ENCODE results near the gene CXXC1.
"Not testable (repeated sequence)": the region's sequence is repeated elsewhere in the genome, so short reads cannot be mapped to it uniquely, and the experiment has no call there.

CXXC1 gene

GRCh38 chr18:50297621-50298442 is 10.3 kb upstream of the CXXC1 start:
- DNase-seq (ENCODE audit: low spot score), result no peak

GRCh38 chr18:50293039-50293438 is 5.5 kb upstream of the CXXC1 start:
- no peak for DNase-seq (ENCODE audit: low spot score)

DNA sequence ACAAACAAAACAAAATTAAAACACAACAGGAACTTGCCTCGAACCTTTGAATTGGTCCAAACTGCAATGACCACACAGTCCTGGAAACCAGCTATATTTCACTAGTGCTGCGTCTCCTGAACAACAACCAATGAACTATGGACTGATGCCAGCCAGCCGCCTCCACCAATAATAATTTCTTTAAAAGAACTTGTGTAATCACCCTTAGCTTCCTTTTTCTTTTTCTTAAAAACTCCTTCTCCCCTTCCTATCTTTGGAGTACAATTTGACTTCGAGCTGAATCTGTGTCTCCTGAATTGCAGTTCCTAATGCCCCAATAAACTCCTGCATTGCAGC is 1.6 kb upstream of the CXXC1 start:
- no peak for DNase-seq (ENCODE audit: low spot score)

DNA sequence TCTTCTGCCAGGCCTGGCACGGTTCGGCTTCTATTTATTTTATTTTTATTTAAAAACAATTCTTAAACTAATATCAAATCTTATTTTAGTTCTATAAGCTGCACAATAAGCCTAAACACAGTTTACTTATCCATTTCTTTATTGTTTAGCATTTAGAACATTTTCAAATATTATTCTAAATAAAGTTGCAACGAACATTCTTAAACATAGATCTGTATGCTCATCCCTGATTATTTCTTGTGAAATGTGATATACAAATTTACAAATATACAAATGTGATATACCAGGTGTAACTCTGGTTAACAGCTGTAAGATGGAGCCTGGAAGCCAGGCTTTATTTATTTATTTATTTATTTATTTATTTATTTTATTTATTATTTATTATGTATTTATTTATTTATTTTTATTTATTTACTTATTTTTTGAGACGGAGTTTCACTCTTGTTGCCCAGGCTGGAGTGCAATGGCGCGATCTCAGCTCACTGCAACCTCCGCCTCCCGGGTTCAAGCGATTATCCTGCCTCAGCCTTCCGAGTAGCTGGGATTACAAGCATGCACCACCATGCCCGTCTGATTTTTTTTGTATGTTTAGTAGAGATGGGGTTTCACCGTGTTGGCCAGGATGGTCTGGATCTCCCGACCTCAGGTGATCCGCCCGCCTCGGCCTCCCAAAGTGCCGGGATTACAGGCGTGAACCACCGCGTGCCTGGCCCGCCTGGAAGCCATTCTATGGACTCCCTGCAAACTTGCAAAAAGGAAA is 1.0 kb upstream of the CXXC1 start:
- not testable (repeated sequence) for DNase-seq (ENCODE audit: low spot score)

- DNase-seq (ENCODE audit: low spot score), result no peak
These were observed 458 bp downstream of the CXXC1 start for GRCh38 chr18:50287028-50287440.

DNA sequence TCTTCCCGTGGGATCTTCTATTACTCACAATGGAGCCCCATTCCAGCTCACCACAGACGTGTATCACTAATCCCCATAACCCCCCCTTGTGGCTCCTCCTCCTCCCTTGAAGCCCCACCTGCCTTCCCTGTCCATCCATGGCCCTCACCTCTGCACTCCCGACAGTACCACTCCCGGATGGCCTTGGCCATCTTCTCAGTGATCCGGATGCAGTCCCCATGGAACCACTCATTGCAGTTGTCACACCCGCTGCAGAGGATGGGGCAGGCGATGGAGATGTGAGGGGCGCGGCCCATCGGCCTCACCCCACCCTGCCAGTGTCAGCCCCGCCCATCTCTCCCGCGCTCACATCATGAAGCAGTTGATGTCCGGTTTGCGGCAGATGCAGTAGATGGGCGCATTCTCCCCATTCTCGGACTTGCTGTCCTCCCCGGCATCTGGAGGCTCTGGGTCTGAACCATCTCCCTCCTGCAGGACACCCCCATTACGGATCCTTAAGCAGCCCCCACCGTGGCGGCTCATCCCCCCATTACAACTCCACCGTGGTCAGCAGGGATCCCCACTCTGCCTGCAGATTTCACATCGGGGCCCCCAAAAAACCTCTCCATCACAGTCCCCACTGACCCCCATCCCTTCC is 983 bp downstream of the CXXC1 start:
- DNase-seq (ENCODE audit: low spot score), result no peak

GRCh38 chr18:50285631-50286321 is 1.7 kb downstream of the CXXC1 start:
- no peak for DNase-seq (ENCODE audit: low spot score)

DNA sequence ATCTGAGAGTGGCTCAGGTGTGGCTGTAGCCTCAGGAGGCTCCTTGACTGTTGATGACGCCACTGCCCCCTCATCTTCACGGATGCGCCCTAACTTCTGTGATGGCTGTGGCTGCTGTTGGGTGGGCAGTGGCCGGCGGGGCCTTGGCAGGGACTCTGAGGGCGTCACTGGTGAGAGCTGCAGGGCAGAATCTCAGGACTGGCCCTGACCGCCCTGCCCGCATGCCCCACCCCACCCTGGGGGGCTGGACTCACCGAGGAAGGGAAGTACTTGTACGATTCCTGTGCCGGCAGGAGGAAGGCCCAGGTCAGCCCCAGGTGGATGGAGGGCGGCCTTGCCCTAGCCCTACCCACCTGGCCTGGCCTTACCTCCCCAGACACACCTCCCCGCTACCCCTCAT is 2.4 kb downstream of the CXXC1 start:
- DNase-seq (ENCODE audit: low spot score), result no peak

GRCh38 chr18:50284255-50284885 is 3.1 kb downstream of the CXXC1 start:
- DNase-seq (ENCODE audit: low spot score), result no peak

DNA sequence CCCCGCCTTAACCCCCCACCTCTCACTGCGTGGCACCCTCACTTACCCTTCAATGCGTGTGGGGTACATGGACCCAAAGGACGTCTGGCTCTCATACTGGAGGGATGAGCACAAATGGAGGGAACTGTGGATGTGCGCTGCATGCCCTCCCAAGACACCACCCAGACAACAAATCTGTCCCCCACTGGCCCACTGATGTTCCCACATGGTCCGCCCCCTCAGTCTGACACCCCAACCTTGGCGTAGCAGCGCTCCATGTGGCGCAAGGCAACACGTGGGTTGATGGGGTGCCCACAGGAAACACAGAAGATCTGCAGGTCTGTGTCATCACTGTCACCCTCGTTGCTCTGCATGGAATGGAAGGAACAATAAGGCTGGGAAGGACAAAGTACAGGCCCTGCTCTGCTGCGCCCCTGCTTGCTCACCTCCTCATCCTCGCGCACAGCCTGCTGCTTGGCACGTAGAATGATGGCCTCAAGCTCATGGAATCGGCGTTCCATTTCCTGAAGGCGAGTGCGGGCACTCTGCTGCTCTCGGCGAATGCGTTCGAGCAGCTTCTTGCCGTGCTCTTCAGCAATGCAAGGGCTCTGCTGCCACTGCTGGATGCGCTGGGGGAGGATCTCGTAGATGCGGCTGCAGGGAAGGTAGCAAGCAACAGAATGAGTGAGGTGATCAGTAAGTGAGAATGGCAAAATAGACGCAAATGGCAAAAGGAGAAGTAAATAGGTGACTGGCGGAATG is 3.9 kb downstream of the CXXC1 start:
- no peak for DNase-seq (ENCODE audit: low spot score)

- DNase-seq (ENCODE audit: low spot score), result no peak
These were observed 4.8 kb downstream of the CXXC1 start for GRCh38 chr18:50282521-50283335.

- DNase-seq (ENCODE audit: low spot score), result no peak
These were observed 5.4 kb downstream of the CXXC1 start for GRCh38 chr18:50281972-50282520.

- peak; percentile 98 for DNase-seq (ENCODE audit: low spot score)
These were observed 6.1 kb downstream of the CXXC1 start, which contains the start of gene MBD1 for GRCh38 chr18:50281295-50281971. Gene MBD1, minus strand, starts transcription at chr18:50281523. Its CDS starts 1,531 bp downstream, at chr18:50279992.

DNA sequence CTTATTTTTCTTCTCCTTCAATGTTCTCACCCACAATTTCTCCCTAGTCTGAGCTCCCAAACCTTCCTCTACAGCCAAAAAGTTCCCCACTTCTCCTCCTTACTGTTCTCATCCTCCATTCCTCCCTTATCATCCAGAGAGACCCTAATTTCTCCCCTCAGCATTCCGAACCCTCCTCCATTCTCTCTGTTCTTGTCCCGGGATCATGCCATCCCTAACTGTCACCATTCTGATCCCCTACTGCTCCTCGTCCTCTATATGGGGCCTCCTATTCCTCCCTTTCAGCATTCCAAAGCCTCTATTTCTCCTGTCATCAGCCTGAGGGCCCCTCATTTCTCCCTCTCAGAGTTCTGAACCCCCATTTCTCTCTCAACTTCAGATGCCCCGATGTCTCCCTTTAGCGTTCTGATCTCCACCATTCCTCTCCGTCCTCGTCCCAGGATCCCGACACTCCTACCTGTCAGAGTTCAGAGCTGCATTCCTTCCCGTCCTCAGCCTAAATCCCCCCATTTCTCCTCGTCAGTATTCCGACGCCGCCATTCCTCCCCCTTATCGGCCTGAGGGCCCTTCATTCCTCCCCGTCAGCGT is 6.7 kb downstream of the CXXC1 start:
- no peak for DNase-seq (ENCODE audit: low spot score)

DNA sequence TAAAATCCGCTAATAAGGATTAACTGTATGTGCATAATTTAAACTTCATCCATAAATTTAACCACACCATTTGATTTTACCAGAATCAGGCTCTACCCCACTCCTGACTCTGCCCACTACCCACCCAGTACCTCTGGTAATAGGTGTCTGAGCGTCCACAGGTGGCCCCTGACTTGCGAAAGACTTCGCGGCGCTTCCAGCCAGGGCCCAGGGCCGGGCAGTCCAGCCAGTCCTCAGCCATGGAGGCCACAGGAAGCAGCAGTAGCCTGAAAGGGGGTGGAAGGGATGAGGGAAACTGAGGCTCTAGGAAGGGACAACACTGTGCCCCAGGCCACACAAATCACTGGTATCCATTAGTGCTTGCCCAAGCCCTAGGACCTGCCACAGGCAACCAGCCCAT is 7.7 kb downstream of the CXXC1 start:
- no peak for DNase-seq (ENCODE audit: low spot score)

GRCh38 chr18:50277942-50278341 is 9.6 kb downstream of the CXXC1 start:
- no peak for DNase-seq (ENCODE audit: low spot score)

- DNase-seq (ENCODE audit: low spot score), result no peak
These were observed 11.0 kb downstream of the CXXC1 start for GRCh38 chr18:50276452-50276851.

- DNase-seq (ENCODE audit: low spot score), result no peak
These were observed 11.9 kb downstream of the CXXC1 start for GRCh38 chr18:50275503-50276036.

DNA sequence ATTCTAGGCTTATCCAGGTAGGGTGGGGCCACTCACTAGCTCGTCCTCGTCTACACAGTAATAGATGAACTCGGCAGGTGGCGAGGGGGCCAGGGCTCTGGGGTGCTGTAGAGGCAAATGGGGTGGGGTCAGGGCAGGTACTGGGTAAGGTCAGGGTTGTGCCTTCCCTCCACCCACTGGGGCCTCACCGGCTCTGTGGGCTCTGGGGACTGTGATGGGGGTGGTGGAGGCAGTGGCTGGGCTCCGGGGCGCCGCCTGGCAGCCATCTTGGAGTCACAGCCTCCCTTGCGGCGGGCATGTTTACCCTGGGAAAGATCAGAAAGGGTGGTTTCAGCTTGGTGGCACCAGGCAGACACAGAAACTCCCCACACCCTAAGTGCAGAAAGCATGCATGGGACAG is 12.6 kb downstream of the CXXC1 start:
- no peak for DNase-seq (ENCODE audit: low spot score)
